Measurements from ENCODE around the gene SLC13A3.

Gene SLC13A3

DNA sequence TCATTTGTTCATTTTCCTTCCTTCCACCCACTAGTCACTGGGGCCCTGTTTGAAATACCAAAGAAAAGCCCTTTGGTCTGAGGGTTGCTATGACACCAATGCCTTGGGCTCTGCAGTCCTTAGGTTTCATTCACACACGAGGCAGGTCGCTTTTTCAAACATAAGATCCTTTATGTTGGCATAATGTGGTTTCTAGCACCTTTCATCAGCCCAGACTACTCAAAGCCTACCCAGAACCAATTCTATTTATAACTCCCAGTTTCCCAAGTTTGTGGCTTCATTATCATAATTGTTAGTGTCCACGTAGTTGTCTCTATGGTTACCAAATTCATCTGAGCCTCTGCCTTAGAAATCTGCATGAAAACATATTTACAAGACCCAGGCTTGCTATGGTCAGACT, 44.6 kb upstream of the SLC13A3 start:
- H3K4me3 ChIP-seq (ENCODE audit: low read length) = no peak overlapping the region
- TF ChIP-seq, protein P1, sequence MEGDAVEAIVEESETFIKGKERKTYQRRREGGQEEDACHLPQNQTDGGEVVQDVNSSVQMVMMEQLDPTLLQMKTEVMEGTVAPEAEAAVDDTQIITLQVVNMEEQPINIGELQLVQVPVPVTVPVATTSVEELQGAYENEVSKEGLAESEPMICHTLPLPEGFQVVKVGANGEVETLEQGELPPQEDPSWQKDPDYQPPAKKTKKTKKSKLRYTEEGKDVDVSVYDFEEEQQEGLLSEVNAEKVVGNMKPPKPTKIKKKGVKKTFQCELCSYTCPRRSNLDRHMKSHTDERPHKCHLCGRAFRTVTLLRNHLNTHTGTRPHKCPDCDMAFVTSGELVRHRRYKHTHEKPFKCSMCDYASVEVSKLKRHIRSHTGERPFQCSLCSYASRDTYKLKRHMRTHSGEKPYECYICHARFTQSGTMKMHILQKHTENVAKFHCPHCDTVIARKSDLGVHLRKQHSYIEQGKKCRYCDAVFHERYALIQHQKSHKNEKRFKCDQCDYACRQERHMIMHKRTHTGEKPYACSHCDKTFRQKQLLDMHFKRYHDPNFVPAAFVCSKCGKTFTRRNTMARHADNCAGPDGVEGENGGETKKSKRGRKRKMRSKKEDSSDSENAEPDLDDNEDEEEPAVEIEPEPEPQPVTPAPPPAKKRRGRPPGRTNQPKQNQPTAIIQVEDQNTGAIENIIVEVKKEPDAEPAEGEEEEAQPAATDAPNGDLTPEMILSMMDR (IDR thresholded peaks at IDR 0.05; ENCODE audit: insufficient read depth, low read depth, low read length, missing control alignments) = no peak
- no peak for DNase-seq (ENCODE audit: low read depth)

DNA sequence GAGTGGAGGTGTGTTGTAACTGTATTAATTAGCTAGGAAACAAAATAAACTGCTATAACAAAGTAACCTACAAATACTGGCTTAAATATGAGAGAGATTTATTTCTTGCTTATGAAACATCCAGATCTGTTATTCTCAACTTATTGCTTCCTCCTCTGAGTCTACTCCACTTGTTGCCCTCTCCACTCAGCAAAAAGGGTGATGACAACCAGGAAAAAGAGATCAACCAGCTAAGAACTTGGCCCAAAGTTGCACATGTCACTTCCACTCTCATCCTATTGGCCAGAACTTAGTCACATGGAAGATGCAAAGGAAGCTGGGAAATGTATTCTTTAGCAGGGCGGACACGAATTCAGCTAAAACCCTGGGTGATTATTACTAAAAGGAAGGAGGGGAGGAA, 43.2 kb upstream of the SLC13A3 start:
- TF ChIP-seq, protein P1 (IDR thresholded peaks at IDR 0.05; ENCODE audit: insufficient read depth, low read depth, low read length, missing control alignments) = no peak
- DNase-seq (ENCODE audit: low read depth) = peak; percentile 30
- H3K4me3 ChIP-seq (ENCODE audit: low read length) = no peak overlapping the region

DNA sequence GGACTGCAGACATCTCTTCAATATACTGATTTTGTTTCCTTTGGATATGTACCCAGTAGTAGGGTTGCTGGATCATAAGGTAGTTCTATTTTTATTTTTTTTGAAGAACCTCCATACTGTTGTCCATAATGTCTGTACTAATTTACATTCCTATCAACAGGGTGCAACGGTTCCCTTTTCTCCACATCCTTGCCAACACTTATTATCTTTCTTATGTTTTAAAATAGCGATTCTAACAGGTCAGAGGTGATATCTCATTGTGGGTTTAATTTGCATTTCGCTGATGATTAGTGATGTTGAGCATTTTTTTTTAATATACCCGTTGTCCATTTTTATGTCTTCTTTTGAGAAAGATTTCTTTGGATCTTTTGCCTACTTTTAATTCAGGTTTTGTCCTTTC, 39.9 kb upstream of the SLC13A3 start:
- no peak for DNase-seq (ENCODE audit: low read depth)
- H3K4me3 ChIP-seq (ENCODE audit: low read length) = no peak overlapping the region
- TF ChIP-seq, protein P1 (IDR thresholded peaks at IDR 0.05; ENCODE audit: insufficient read depth, low read depth, low read length, missing control alignments) = no peak

DNA sequence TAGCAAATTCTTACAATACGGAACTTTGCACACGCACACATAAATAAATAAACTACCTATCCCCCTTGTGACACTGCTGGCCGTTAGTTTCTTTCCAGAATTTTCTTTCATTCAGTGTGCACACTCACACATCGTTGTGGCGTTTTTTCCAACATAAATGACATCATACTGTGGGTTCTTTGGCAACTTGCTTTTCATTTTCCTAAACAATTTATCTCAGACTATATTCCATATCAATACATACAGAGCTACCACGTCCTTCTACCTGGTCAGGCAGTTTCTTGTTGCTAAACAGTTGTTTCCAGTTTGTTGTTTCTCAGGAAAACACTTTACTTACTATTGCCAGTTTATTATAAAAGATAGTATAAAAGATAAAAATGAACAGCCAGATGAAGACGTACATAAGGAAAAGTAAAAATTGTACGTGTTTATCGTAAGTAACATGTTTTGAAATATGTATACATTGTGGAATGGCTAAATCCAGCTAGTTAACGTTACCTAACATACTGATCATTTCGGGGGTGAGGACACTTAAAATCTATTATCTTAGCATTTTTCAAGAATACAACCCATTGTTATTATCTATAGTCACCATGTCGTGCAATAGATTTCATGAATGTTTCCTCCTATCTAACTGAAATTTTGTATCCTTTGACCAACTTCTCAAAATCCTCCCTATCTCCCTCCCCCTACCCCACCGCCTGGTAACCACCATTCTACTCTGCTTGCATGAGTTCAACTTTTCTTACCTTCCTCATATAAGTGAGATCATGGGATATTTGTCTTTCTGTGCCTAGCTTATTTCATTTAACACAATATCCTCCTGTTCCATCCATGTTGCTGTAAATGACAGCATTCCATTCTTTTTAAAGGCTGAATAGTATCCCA, 39.2 kb upstream of the SLC13A3 start:
- TF ChIP-seq, protein P1 (IDR thresholded peaks at IDR 0.05; ENCODE audit: insufficient read depth, low read depth, low read length, missing control alignments) = no peak
- H3K4me3 ChIP-seq (ENCODE audit: low read length) = peak overlapping the region; percentile 65
- no peak for DNase-seq (ENCODE audit: low read depth)

DNA sequence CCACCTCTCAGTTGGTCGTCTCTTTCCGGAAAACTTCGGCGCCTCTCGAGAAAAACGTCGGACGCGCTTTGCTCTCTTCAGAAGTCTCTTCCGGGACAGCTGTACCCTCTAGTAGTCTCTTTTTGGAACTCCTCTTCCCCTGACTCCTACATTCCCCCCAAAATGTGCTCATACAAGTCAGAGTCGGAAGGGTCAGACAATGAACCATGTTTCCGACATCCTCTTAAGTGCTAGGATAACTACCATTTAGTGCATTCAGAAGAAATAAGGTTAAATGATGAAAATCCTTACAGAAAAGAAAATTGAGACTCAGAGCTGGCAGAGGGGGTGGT, 38.5 kb upstream of the SLC13A3 start:
- TF ChIP-seq, protein P1 (IDR thresholded peaks at IDR 0.05; ENCODE audit: insufficient read depth, low read depth, low read length, missing control alignments) = no peak
- DNase-seq (ENCODE audit: low read depth) = no peak
- peak overlapping the region; percentile 65 for H3K4me3 ChIP-seq (ENCODE audit: low read length)

DNA sequence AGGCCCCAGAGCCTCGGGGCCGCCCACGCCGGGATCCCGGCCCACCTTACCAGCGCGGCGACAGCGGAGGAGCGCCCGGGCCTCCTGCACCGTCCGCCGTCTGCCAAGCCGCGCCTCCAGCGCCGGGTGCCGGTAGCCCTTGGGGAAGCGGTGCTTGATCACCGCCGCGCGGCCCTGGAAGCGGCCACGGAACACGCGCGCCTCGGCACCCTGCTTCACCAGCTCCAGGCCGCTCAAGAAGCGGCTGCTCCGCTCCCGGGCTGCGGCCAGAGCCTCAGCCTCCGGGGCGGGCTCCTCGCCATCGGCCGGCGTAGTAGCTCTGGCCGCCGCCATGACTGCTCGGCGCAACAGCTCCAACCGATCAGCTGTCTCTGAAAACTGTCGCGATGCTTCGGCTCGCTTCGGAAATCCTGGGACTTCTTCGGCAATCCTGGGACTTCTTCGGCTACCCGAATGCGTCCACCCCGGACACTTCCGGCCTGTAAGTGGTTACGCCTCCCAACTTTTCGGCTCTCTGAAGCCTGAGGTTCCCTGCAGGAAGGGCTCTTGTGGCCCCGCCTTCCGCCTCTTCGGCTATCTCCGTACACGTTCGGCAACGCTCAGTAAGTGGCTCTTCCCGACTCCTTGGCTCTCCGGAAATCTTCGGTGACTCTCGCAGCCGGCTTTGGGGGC, 38.0 kb upstream of the SLC13A3 start, which contains the start of gene TP53RK:
Gene TP53RK, minus strand, starts transcription at position 363 of the 672 bp plus-strand sequence. Its CDS starts 30 bp downstream, at position 333.
- H3K4me3 ChIP-seq (ENCODE audit: low read length) = peak within 1 kb of the TSS; percentile 76
- DNase-seq (ENCODE audit: low read depth) = peak; percentile 100
- TF ChIP-seq, protein P1 (IDR thresholded peaks at IDR 0.05; ENCODE audit: insufficient read depth, low read depth, low read length, missing control alignments) = peak; percentile 19
